GM18526 (cell line): ENCODE results near the gene SLC39A11.

Experiments
- POLR2A ChIP-seq: IDR thresholded peaks from 3 replicates; pipeline ENCODE4 v1.6.1; 2011; ENCODE audit not compliant: insufficient read length; ENCODE audit errors: extremely low read depth

SLC39A11 gene

DNA sequence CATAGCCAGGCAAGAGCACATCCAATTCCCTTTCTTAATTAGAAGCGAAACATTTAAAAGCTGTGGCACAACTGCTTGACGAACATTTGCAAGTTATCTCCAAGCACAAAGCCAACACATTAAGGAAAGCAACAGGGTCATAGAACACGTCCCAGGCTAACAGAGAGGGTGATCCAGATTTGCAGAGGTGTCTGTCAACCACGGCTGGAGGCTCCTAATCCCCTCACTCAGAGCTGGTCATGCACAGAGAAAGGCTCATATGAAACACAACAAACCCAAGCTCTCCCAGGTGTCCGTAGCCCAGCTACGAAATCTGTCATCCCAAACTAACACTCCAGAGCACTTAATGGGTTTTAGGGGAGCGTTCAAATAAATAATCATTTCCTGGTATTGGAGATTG, 276.1 kb downstream of the SLC39A11 start:
- TF ChIP-seq POLR2A: no peak

GRCh38 chr17:72813481-72813880, 279.0 kb downstream of the SLC39A11 start:
- TF ChIP-seq POLR2A: no peak

GRCh38 chr17:72812823-72813222, 279.7 kb downstream of the SLC39A11 start:
- no peak for TF ChIP-seq POLR2A

- TF ChIP-seq POLR2A: no peak
Observed at GRCh38 chr17:72811976-72812687, 280.4 kb downstream of the SLC39A11 start.

DNA sequence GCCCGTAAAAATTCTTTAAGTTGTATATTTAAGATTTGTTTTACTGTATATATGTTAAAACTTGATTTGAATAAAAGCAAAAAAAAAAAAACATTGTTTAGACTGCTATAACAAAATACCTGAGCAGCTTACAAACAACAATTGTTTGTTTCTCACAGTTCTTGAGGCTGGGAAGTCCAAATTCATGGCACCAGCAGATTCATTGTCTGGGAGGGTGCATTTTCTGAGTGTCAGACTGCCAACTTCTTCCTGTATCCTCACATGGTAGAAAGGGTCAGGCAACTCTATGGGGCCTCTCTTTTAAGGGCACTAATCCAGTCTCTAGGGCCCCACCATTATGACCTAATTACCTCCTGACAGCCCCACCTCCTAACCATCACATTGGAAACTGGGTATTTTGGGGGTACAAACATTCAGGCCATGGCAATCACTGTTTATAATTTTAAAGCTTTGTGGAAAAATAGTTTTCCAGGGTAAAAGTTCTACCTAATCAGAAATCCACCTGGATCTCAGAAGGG, 281.4 kb downstream of the SLC39A11 start:
- no peak for TF ChIP-seq POLR2A

- TF ChIP-seq POLR2A: no peak
Observed at GRCh38 chr17:72806011-72806410, 286.5 kb downstream of the SLC39A11 start.

- TF ChIP-seq POLR2A: no peak
Observed at GRCh38 chr17:72804949-72805707, 287.4 kb downstream of the SLC39A11 start.

GRCh38 chr17:72802726-72803125, 289.8 kb downstream of the SLC39A11 start:
- no peak for TF ChIP-seq POLR2A

DNA sequence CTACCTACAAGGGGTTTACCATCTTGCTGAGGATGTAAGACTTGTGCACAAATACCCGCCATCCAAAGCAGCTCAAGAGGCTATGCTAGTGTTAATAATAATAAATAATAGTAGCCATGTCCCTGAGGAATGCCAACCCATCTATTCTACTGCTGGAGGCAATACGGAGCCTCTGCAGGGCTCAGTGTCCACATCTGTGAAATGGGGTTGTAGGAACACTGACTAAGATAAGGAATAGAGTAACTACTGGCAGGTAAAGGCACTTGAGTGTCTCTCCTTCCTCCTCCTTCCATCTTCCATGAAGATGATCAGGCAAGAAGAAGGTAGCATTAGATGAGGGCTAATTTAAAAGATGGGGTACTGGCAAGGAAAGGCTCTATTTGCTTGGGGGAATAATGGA, 295.3 kb downstream of the SLC39A11 start:
- TF ChIP-seq POLR2A: no peak

- TF ChIP-seq POLR2A: no peak
Observed at GRCh38 chr17:72795941-72796340, 296.5 kb downstream of the SLC39A11 start.

DNA sequence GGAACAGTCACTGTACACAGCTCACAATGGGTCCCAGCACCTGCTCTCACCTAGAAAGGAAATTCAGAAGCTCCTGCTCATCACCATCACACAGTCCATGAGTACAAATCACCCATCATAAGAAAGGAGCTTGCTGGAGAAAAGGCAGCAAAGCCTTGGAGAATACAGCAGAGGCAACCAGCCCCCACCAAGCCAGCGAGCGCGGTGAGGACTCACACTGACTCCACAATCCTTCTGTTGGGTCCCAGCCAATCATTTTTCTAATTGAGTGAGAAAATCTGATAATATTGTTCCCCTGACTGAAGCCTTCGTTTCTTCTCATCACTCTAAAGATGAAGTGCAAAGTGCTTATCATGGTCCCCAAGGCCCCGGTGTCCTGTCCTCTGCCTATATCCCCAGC, 298.3 kb downstream of the SLC39A11 start:
- TF ChIP-seq POLR2A: no peak

- no peak for TF ChIP-seq POLR2A
Observed at GRCh38 chr17:72792771-72793170, 299.7 kb downstream of the SLC39A11 start.

DNA sequence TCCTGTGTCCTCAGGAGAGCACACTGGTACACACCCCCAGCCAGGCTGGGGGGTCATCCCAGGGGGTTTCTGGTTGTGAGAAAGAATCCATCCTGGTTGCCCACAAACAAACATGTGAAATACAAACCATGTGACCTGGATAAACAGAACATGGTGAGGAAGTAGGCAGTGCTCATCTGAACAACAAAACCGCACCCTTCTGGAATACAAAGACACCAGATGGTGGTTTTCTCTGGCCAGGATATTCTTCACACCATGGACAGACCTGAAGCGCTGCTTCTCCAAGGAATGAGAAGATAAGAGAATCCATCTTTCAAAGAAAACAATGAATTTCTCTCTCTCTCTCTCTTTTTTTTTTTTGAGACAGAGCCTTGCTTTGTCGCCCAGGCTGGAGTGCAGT, 302.3 kb downstream of the SLC39A11 start:
- TF ChIP-seq POLR2A: no peak

DNA sequence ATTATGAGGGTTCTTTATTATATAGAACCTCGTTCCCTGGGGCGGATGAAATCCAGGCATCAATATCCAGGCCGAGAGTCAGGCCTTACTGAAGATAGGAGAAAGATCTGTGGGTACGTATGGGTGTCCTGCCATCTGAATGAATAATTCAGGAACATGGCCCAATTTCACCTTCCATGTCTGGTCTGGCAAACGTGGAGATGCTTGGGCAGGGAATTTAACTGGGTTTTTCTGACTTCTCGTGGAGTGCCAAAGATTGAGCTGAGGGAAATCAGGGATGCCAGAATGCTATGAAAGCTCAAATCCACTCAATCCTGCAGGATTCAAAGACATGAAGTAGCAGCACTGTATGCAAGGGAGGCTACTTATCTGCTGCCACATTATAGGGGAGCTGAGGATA, 302.8 kb downstream of the SLC39A11 start:
- TF ChIP-seq POLR2A: no peak

GRCh38 chr17:72788950-72789585, 303.4 kb downstream of the SLC39A11 start:
- no peak for TF ChIP-seq POLR2A

- TF ChIP-seq POLR2A: no peak
Observed at GRCh38 chr17:72786209-72786608, 306.3 kb downstream of the SLC39A11 start.
